Measurements from ENCODE around the gene MTMR2. TPM values are rescaled to one million over a fixed set of nuclear protein-coding genes. Genes with fewer than 3 reads are reported as not detected.

Gene MTMR2
- total RNA-seq, 1 experiment from 2014 or later = 59.0 TPM

DNA sequence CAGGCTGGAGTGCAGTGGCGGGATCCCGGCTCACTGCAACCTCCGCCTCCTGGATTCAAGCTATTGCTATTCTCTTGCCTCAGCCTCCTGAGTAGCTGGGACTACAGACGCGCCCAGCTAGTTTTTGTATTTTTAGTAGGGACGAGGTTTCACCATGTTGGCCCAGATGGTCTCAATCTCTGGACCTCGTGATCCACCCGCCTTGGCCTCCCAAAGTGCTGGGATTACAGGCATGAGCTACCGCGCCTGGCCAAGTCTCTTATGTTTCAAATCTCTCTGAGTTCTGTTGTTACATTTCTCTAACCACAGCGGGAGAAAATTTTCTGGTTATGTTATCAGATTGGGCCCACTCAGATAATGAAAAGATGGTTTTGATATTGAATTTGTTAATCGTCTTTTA is 123.5 kb downstream of the MTMR2 start:
- no peak overlapping the region for H3K56ac ChIP-seq (ENCODE audit: insufficient read length, low read depth, low read length)
- no peaks in the 10 kb centered on the region for H3K27me3 ChIP-seq (ENCODE audit: insufficient read depth, low read length)
- H2BK5ac ChIP-seq (ENCODE audit: insufficient read length, low read length) = no peak overlapping the region
- Mint-ChIP-seq H3K4me1 (no peaks in the 10 kb centered on the region), H3K4me3 (no peak overlapping the region), H3K27ac (no peak overlapping the region), H3K9me3 (peaks cover 3 to 6% of the 10 kb centered on the region in 2 experiments; a peak in 3 of 5 replicates), H3K27me3 (ENCODE audit: low read depth) (no peaks in the 10 kb centered on the region), H3K36me3 (ENCODE audit: insufficient read depth in 1 of 3, low read depth in 3 of 3) (peaks cover 36 to 55% (median 53%) of the 10 kb centered on the region in 3 experiments)
- no peak overlapping the region for H3K18ac ChIP-seq (ENCODE audit: insufficient read length, low read depth, low read length)
- H3K4ac ChIP-seq (ENCODE audit: low read depth, low read length) = no peak overlapping the region
- H3K4me2 ChIP-seq (ENCODE audit: insufficient read depth, insufficient read length, low read length) = no peak overlapping the region
- H2BK20ac ChIP-seq (ENCODE audit: low read depth, low read length, poor library complexity, severe bottlenecking) = no peak overlapping the region
- H2AFZ ChIP-seq (ENCODE audit: low read length) = no peak overlapping the region
- H4K8ac ChIP-seq (replicated peaks; ENCODE audit: insufficient read length, low read depth, low read length) = no peak overlapping the region
- no peak overlapping the region for H3K14ac ChIP-seq (ENCODE audit: insufficient read depth, low read length)
- no peaks in the 10 kb centered on the region for H4K20me1 ChIP-seq (ENCODE audit: control insufficient read depth, insufficient read depth, insufficient read length)
- no CpG with 5 or more reads among the region's 12 CpGs for WGBS (ENCODE audit: extremely low coverage, insufficient read length, low lambda C conversion rate)
- no peak overlapping the region for H3K23ac ChIP-seq (ENCODE audit: insufficient read length, low read depth, low read length)
- no peak overlapping the region for H2BK120ac ChIP-seq (ENCODE audit: low read depth, low read length, poor library complexity, severe bottlenecking)
- TF ChIP-seq, protein P1, sequence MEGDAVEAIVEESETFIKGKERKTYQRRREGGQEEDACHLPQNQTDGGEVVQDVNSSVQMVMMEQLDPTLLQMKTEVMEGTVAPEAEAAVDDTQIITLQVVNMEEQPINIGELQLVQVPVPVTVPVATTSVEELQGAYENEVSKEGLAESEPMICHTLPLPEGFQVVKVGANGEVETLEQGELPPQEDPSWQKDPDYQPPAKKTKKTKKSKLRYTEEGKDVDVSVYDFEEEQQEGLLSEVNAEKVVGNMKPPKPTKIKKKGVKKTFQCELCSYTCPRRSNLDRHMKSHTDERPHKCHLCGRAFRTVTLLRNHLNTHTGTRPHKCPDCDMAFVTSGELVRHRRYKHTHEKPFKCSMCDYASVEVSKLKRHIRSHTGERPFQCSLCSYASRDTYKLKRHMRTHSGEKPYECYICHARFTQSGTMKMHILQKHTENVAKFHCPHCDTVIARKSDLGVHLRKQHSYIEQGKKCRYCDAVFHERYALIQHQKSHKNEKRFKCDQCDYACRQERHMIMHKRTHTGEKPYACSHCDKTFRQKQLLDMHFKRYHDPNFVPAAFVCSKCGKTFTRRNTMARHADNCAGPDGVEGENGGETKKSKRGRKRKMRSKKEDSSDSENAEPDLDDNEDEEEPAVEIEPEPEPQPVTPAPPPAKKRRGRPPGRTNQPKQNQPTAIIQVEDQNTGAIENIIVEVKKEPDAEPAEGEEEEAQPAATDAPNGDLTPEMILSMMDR (conservative IDR thresholded peaks at IDR 0.05) = no peak
- no peak overlapping the region for H3T11ph ChIP-seq (ENCODE audit: low read length)
- H4K5ac ChIP-seq (ENCODE audit: insufficient read length, low read depth, low read length) = no peak overlapping the region
- H3K79me2 ChIP-seq (ENCODE audit: insufficient read depth, low read length) = no peaks in the 10 kb centered on the region; the same call in 1 of the 2 replicates
- no peaks in the 10 kb centered on the region for H3K9me3 ChIP-seq (ENCODE audit: control insufficient read depth, low read depth, low read length)
- no peak for DNase-seq
- H2BK12ac ChIP-seq (ENCODE audit: insufficient read length, low read depth, low read length) = no peak overlapping the region
- no peak overlapping the region for H2AK5ac ChIP-seq (ENCODE audit: insufficient read length, low read length)
- no peaks in the 10 kb centered on the region for H3K23me2 ChIP-seq (ENCODE audit: insufficient read length, low read depth, low read length, poor library complexity, severe bottlenecking)
- no peak overlapping the region for H2BK15ac ChIP-seq (ENCODE audit: low read depth, low read length)
- H3K4me1 ChIP-seq (ENCODE audit: insufficient read depth, low read length) = no peaks in the 10 kb centered on the region
- no peak overlapping the region for H3K9ac ChIP-seq (ENCODE audit: extremely low read depth, insufficient read length, low read length)
- no peaks in the 10 kb centered on the region for H3K79me1 ChIP-seq (ENCODE audit: insufficient read depth, low read depth, low read length, poor library complexity, severe bottlenecking)
- H4K91ac ChIP-seq (ENCODE audit: insufficient read length, low read depth, low read length) = no peak overlapping the region
- no peak overlapping the region for H3K27ac ChIP-seq (ENCODE audit: insufficient read length, low read depth, low read length)

Measured in H9 (cell line).